ENCODE measurements around the gene TMEM11.

Gene TMEM11

DNA sequence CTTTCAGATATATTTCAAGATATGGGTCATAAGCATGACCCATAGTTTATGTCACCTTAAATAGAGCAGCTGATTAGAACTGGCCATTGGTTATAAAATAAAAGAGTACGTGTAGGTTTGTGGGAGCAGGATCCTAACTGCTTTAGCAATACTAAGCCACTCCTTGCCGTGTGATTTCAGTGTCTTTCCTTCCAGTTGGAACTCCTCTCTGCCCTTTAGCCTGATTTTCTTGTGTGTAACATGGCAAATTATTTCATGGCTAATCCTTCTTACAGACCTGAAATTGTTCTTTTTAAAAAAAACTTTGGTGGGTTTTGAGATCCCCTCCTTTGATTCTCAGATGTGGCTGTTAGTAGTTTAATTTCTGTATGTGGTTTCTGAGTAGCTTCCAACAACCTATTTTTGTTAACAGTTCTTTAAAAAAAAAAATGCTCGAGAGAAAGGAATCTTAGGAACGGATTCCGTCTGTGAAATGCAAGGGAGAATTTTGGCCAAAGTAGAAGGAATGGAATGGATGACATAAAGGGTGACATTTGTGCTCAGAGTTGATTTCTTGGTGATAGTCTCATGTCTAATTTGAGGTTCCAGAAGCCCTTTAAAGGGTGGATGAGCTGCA lies 47.3 kb downstream of the TMEM11 start:
- Histone ChIP-seq H3K9ac (ENCODE audit: low read depth, low read length) (no peak overlapping the region), H3K27me3 (ENCODE audit: insufficient read depth, low read length) (no peaks in the 10 kb centered on the region), H3K36me3 (ENCODE audit: insufficient read depth, low read length) (peaks cover 2% of the 10 kb centered on the region; the same call in 1 of the 2 replicates), H3K27ac (ENCODE audit: low read depth, low read length) (no peak overlapping the region), H3K4me3 (ENCODE audit: low read length) (no peak overlapping the region), H3K9me3 (ENCODE audit: insufficient read depth, low read depth, low read length) (no peaks in the 10 kb centered on the region), H3K4me1 (ENCODE audit: insufficient read depth, low read length) (no peaks in the 10 kb centered on the region)
- WGBS = 93% methylated on average over 5 of the region's 5 CpGs

DNA sequence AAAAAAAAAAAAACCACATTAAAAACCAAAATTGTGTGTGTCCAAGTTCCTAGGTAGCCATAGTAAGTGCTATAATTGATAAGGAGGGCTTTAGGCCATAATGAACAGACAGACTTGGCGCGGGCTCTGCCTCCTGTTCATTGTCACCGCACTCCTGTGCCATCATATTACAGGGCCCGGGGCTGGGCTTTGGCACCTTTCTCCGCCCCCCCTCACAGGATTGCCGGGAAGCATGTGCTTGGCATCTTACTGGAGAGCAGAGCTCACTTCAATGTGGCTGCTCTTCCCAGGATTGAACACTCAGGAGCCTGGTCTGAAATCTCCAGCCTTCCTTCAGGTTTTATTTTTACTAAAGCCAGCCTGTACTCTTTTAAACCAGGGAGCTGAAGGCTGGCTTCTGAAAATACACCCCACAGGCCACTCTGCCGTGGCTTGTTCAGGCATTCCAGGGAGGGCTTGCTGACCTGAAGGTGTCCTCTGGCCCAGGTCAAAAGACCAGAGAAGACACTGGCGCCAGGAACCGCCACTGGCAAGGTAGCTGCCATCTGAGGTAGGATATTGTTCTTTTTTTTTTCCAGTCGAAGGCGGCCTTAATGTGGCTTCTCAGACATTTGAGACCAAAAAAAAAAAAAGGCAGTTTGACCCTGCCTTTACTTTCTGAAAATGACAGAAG lies 47.9 kb downstream of the TMEM11 start:
- Histone ChIP-seq H3K27ac (ENCODE audit: low read depth, low read length) (no peak overlapping the region), H3K36me3 (ENCODE audit: insufficient read depth, low read length) (no peaks in the 10 kb centered on the region), H3K9me3 (ENCODE audit: insufficient read depth, low read depth, low read length) (no peaks in the 10 kb centered on the region), H3K9ac (ENCODE audit: low read depth, low read length) (no peak overlapping the region), H3K4me3 (ENCODE audit: low read length) (no peak overlapping the region), H3K27me3 (ENCODE audit: insufficient read depth, low read length) (no peaks in the 10 kb centered on the region), H3K4me1 (ENCODE audit: insufficient read depth, low read length) (no peaks in the 10 kb centered on the region)
- WGBS = 95% methylated on average over 11 of the region's 11 CpGs

- no peaks in the 10 kb centered on the region for H3K36me3 ChIP-seq (ENCODE audit: insufficient read depth, low read length)
- H3K9me3 ChIP-seq (ENCODE audit: insufficient read depth, low read depth, low read length) = no peaks in the 10 kb centered on the region
- WGBS = 96% methylated on average over 4 of the region's 5 CpGs
- H3K4me1 ChIP-seq (ENCODE audit: insufficient read depth, low read length) = no peaks in the 10 kb centered on the region
- no peak overlapping the region for H3K27ac ChIP-seq (ENCODE audit: low read depth, low read length)
- no peak overlapping the region for H3K4me3 ChIP-seq (ENCODE audit: low read length)
- no peaks in the 10 kb centered on the region for H3K27me3 ChIP-seq (ENCODE audit: insufficient read depth, low read length)
- no peak overlapping the region for H3K9ac ChIP-seq (ENCODE audit: low read depth, low read length)
Measured at GRCh38 chr17:21164620-21165019, 49.3 kb downstream of the TMEM11 start.

GRCh38 chr17:21164216-21164615 lies 49.7 kb downstream of the TMEM11 start:
- H3K4me1 ChIP-seq (ENCODE audit: insufficient read depth, low read length) = no peaks in the 10 kb centered on the region
- H3K36me3 ChIP-seq (ENCODE audit: insufficient read depth, low read length) = no peaks in the 10 kb centered on the region
- H3K9ac ChIP-seq (ENCODE audit: low read depth, low read length) = no peak overlapping the region
- no peak overlapping the region for H3K4me3 ChIP-seq (ENCODE audit: low read length)
- H3K27me3 ChIP-seq (ENCODE audit: insufficient read depth, low read length) = no peaks in the 10 kb centered on the region
- no peaks in the 10 kb centered on the region for H3K9me3 ChIP-seq (ENCODE audit: insufficient read depth, low read depth, low read length)
- H3K27ac ChIP-seq (ENCODE audit: low read depth, low read length) = no peak overlapping the region
- WGBS = 95% methylated on average over 6 of the region's 6 CpGs

DNA sequence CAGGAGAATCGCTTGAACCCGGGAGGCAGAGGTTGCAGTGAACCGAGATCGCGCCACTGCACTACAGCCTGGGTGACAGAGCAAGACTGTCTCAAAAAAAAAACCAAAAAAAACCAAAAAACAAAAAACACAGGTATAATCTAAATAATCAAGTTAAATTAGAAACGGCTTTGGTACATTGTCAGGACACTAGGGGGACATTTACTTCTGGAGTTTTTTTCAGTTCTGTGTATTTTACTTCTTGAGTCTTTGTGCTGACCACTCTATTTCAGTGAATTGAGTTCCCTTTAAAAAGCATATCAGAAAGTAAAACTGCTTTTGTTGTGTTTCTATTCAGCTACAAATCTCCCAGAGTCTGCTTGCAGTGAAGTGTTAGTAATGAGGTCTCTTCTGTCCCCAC lies 50.9 kb downstream of the TMEM11 start:
- Histone ChIP-seq H3K4me3 (ENCODE audit: low read length) (no peak overlapping the region), H3K4me1 (ENCODE audit: insufficient read depth, low read length) (no peaks in the 10 kb centered on the region), H3K27ac (ENCODE audit: low read depth, low read length) (no peak overlapping the region), H3K9me3 (ENCODE audit: insufficient read depth, low read depth, low read length) (no peaks in the 10 kb centered on the region), H3K9ac (ENCODE audit: low read depth, low read length) (no peak overlapping the region), H3K36me3 (ENCODE audit: insufficient read depth, low read length) (no peaks in the 10 kb centered on the region), H3K27me3 (ENCODE audit: insufficient read depth, low read length) (no peaks in the 10 kb centered on the region)
- 95% methylated on average over 6 of the region's 6 CpGs for WGBS

DNA sequence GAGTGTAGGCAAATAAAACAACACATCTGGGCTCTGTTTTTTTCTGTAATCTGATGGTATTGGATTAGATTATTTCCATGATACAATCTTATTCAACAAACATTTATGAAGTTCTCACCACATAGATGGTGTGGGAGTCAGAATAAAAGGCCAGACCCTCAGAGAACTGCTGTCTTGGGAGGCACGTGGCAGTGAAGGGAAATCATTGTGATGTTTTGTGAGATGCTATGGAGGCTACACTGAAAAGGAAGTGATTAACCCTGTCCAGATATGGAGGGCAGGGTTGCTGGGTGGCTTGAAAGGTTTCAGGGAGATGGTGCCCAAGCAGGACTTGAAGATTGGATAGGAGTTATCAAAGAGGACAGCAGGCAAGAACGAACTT lies 51.6 kb downstream of the TMEM11 start:
- H3K27ac ChIP-seq (ENCODE audit: low read depth, low read length) = no peak overlapping the region
- WGBS = 87% methylated on average over 1 of the region's 2 CpGs

GRCh38 chr17:21161498-21162393 lies 52.2 kb downstream of the TMEM11 start:
- WGBS = 85% methylated on average over 7 of the region's 7 CpGs
- Histone ChIP-seq H3K9me3 (ENCODE audit: insufficient read depth, low read depth, low read length) (no peaks in the 10 kb centered on the region), H3K27ac (ENCODE audit: low read depth, low read length) (no peak overlapping the region), H3K4me3 (ENCODE audit: low read length) (no peak overlapping the region), H3K9ac (ENCODE audit: low read depth, low read length) (no peak overlapping the region), H3K36me3 (ENCODE audit: insufficient read depth, low read length) (no peaks in the 10 kb centered on the region), H3K4me1 (ENCODE audit: insufficient read depth, low read length) (no peaks in the 10 kb centered on the region), H3K27me3 (ENCODE audit: insufficient read depth, low read length) (no peaks in the 10 kb centered on the region)

More for the DNA sequence above, 51.6 kb downstream of the TMEM11 start:
- Histone ChIP-seq H3K4me3 (ENCODE audit: low read length) (no peak overlapping the region), H3K9me3 (ENCODE audit: insufficient read depth, low read depth, low read length) (no peaks in the 10 kb centered on the region), H3K4me1 (ENCODE audit: insufficient read depth, low read length) (no peaks in the 10 kb centered on the region), H3K9ac (ENCODE audit: low read depth, low read length) (no peak overlapping the region), H3K27me3 (ENCODE audit: insufficient read depth, low read length) (no peaks in the 10 kb centered on the region), H3K36me3 (ENCODE audit: insufficient read depth, low read length) (no peaks in the 10 kb centered on the region)

- no peaks in the 10 kb centered on the region for H3K4me1 ChIP-seq (ENCODE audit: insufficient read depth, low read length)
- no peaks in the 10 kb centered on the region for H3K36me3 ChIP-seq (ENCODE audit: insufficient read depth, low read length)
- no peaks in the 10 kb centered on the region for H3K9me3 ChIP-seq (ENCODE audit: insufficient read depth, low read depth, low read length)
- H3K27me3 ChIP-seq (ENCODE audit: insufficient read depth, low read length) = no peaks in the 10 kb centered on the region
- H3K4me3 ChIP-seq (ENCODE audit: low read length) = no peak overlapping the region
- no peak overlapping the region for H3K27ac ChIP-seq (ENCODE audit: low read depth, low read length)
- H3K9ac ChIP-seq (ENCODE audit: low read depth, low read length) = no peak overlapping the region
Measured at GRCh38 chr17:21160401-21160800, 53.6 kb downstream of the TMEM11 start.

DNA sequence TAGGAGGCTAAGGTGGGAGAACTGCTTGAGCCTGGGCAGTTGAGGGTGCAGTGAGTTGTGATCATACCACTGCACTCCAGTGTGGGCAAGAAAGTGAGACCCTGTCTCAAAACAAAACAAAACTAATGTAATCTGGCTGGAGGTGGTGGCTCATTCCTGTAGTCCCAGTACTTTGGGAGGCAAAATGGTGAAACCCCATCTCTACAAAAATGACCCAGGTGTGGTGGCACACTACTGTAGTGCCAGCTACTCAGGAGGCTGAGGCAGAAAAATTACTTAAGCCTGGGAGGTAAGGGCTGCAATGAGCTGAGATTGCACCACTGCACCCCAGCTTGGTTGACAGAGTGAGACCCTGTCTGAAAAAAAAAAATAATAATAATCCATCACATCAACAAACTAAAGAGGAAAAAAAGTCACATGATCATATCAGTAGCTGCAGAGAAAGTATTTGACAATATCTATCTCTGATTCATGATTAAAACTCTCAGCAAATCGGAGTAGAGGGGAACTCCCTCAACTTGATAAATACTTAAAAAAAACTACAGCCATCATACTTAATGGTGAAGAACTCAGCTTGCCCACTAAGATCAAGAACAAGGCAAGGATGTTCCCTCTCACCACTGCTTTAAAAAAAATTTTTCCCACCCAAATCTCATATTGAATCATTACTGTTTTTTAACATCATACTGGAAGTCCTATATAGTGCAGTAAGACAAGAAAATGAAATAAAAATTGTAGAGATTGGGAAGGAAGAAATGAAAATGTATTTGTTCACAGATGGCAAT lies 56.2 kb downstream of the TMEM11 start:
- Histone ChIP-seq H3K4me3 (ENCODE audit: low read length) (no peak overlapping the region), H3K36me3 (ENCODE audit: insufficient read depth, low read length) (no peaks in the 10 kb centered on the region), H3K9me3 (ENCODE audit: insufficient read depth, low read depth, low read length) (peaks cover 4% of the 10 kb centered on the region; the same call in 1 of the 2 replicates), H3K27ac (ENCODE audit: low read depth, low read length) (no peak overlapping the region), H3K27me3 (ENCODE audit: insufficient read depth, low read length) (no peaks in the 10 kb centered on the region), H3K9ac (ENCODE audit: low read depth, low read length) (no peak overlapping the region), H3K4me1 (ENCODE audit: insufficient read depth, low read length) (no peaks in the 10 kb centered on the region)
- 97% methylated on average over 1 of the region's 1 CpG for WGBS

GRCh38 chr17:21152731-21153130 lies 61.2 kb downstream of the TMEM11 start:
- H3K27ac ChIP-seq (ENCODE audit: low read depth, low read length) = no peak overlapping the region
- WGBS = 100% methylated on average over 1 of the region's 1 CpG

More at GRCh38 chr17:21152731-21153130, 61.2 kb downstream of the TMEM11 start:
- no peaks in the 10 kb centered on the region for H3K4me1 ChIP-seq (ENCODE audit: insufficient read depth, low read length)
- H3K4me3 ChIP-seq (ENCODE audit: low read length) = no peak overlapping the region
- 0 out of 2 replicates have a peak, but pooled peaks cover under 1% of the 10 kb centered on the region for H3K36me3 ChIP-seq (ENCODE audit: insufficient read depth, low read length)
- H3K27me3 ChIP-seq (ENCODE audit: insufficient read depth, low read length) = no peaks in the 10 kb centered on the region
- no peak overlapping the region for H3K9ac ChIP-seq (ENCODE audit: low read depth, low read length)
- H3K9me3 ChIP-seq (ENCODE audit: insufficient read depth, low read depth, low read length) = peaks cover 20% of the 10 kb centered on the region
